Activated naive CD4-positive, alpha-beta T cell treated with anti-CD3 and anti-CD28 coated beads, Interleukin-2, amount 50 U/mL, for 24 hours (primary cell): ENCODE measurements around the gene ZNHIT2.
A peak's percentile ranks its signal among the peaks of the same experiment; 100 is the strongest.

Experiments
- H3K27ac Mint-ChIP-seq: one replicate; pipeline ENCODE4 v1.8.0; 2021; ENCODE audit warnings: mild to moderate bottlenecking, mixed read lengths
- H3K27me3 Mint-ChIP-seq: one replicate; pipeline ENCODE4 v1.8.0; 2021; ENCODE audit warnings: mixed read lengths
- H3K36me3 Mint-ChIP-seq: one replicate; pipeline ENCODE4 v1.8.0; 2021; ENCODE audit warnings: mixed read lengths
- H3K4me1 Mint-ChIP-seq: one replicate; pipeline ENCODE4 v1.8.0; 2021; ENCODE audit warnings: mixed read lengths
- H3K4me3 Mint-ChIP-seq: one replicate; pipeline ENCODE4 v1.8.0; 2021; ENCODE audit warnings: mild to moderate bottlenecking, mixed read lengths
- H3K9me3 Mint-ChIP-seq: one replicate; pipeline ENCODE4 v1.8.0; 2021; ENCODE audit warnings: mixed read lengths

Gene ZNHIT2

GRCh38 chr11:65083134-65083833 is 34.2 kb downstream of the ZNHIT2 start:
- H3K27me3 Mint-ChIP-seq: no peaks in the 10 kb centered on the region
- peaks cover 1% of the 10 kb centered on the region for H3K36me3 Mint-ChIP-seq
- H3K9me3 Mint-ChIP-seq: no peaks in the 10 kb centered on the region
- peak overlapping the region; percentile 95 for H3K4me3 Mint-ChIP-seq
- H3K27ac Mint-ChIP-seq: peak overlapping the region; percentile 98
- peaks cover 21% of the 10 kb centered on the region for H3K4me1 Mint-ChIP-seq

GRCh38 chr11:65078786-65079342 is 38.6 kb downstream of the ZNHIT2 start:
- Mint-ChIP-seq H3K27ac (no peak overlapping the region), H3K27me3 (no peaks in the 10 kb centered on the region), H3K4me3 (no peak overlapping the region), H3K4me1 (peaks cover 13% of the 10 kb centered on the region), H3K36me3 (no peaks in the 10 kb centered on the region), H3K9me3 (no peaks in the 10 kb centered on the region)

- no peak overlapping the region for H3K4me3 Mint-ChIP-seq
- H3K27me3 Mint-ChIP-seq: no peaks in the 10 kb centered on the region
- no peak overlapping the region for H3K27ac Mint-ChIP-seq
- no peaks in the 10 kb centered on the region for H3K9me3 Mint-ChIP-seq
- H3K36me3 Mint-ChIP-seq: no peaks in the 10 kb centered on the region
- peaks cover 9% of the 10 kb centered on the region for H3K4me1 Mint-ChIP-seq
Observed at GRCh38 chr11:65078151-65078550, 39.4 kb downstream of the ZNHIT2 start.

GRCh38 chr11:65077451-65077850 is 40.0 kb downstream of the ZNHIT2 start:
- H3K4me1 Mint-ChIP-seq: peaks cover 9% of the 10 kb centered on the region
- no peak overlapping the region for H3K27ac Mint-ChIP-seq
- no peaks in the 10 kb centered on the region for H3K36me3 Mint-ChIP-seq
- H3K4me3 Mint-ChIP-seq: no peak overlapping the region
- H3K9me3 Mint-ChIP-seq: no peaks in the 10 kb centered on the region
- no peaks in the 10 kb centered on the region for H3K27me3 Mint-ChIP-seq

GRCh38 chr11:65072631-65072966 is 44.9 kb downstream of the ZNHIT2 start:
- Mint-ChIP-seq H3K27me3 (no peaks in the 10 kb centered on the region), H3K9me3 (no peaks in the 10 kb centered on the region), H3K36me3 (no peaks in the 10 kb centered on the region), H3K4me1 (no peaks in the 10 kb centered on the region), H3K4me3 (no peak overlapping the region), H3K27ac (no peak overlapping the region)

GRCh38 chr11:65071907-65072630 is 45.4 kb downstream of the ZNHIT2 start:
- H3K27ac Mint-ChIP-seq: no peak overlapping the region
- no peaks in the 10 kb centered on the region for H3K4me1 Mint-ChIP-seq
- no peaks in the 10 kb centered on the region for H3K36me3 Mint-ChIP-seq
- H3K27me3 Mint-ChIP-seq: no peaks in the 10 kb centered on the region
- no peaks in the 10 kb centered on the region for H3K9me3 Mint-ChIP-seq
- no peak overlapping the region for H3K4me3 Mint-ChIP-seq

- H3K27ac Mint-ChIP-seq: no peak overlapping the region
- H3K4me1 Mint-ChIP-seq: no peaks in the 10 kb centered on the region
- no peaks in the 10 kb centered on the region for H3K9me3 Mint-ChIP-seq
- no peak overlapping the region for H3K4me3 Mint-ChIP-seq
- no peaks in the 10 kb centered on the region for H3K27me3 Mint-ChIP-seq
- no peaks in the 10 kb centered on the region for H3K36me3 Mint-ChIP-seq
Observed at GRCh38 chr11:65069217-65069616, 48.3 kb downstream of the ZNHIT2 start.

- no peaks in the 10 kb centered on the region for H3K9me3 Mint-ChIP-seq
- H3K36me3 Mint-ChIP-seq: no peaks in the 10 kb centered on the region
- H3K4me3 Mint-ChIP-seq: no peak overlapping the region
- peak overlapping the region; percentile 35 for H3K27ac Mint-ChIP-seq
- no peaks in the 10 kb centered on the region for H3K27me3 Mint-ChIP-seq
- H3K4me1 Mint-ChIP-seq: no peaks in the 10 kb centered on the region
Observed at GRCh38 chr11:65067446-65067845, 50.1 kb downstream of the ZNHIT2 start.

- H3K4me1 Mint-ChIP-seq: no peaks in the 10 kb centered on the region
- no peak overlapping the region for H3K27ac Mint-ChIP-seq
- H3K27me3 Mint-ChIP-seq: no peaks in the 10 kb centered on the region
- H3K9me3 Mint-ChIP-seq: no peaks in the 10 kb centered on the region
- H3K4me3 Mint-ChIP-seq: no peak overlapping the region
- no peaks in the 10 kb centered on the region for H3K36me3 Mint-ChIP-seq
Observed at GRCh38 chr11:65066805-65067291, 50.7 kb downstream of the ZNHIT2 start.
